ENCODE results near the gene EXOC4.

Gene EXOC4

DNA sequence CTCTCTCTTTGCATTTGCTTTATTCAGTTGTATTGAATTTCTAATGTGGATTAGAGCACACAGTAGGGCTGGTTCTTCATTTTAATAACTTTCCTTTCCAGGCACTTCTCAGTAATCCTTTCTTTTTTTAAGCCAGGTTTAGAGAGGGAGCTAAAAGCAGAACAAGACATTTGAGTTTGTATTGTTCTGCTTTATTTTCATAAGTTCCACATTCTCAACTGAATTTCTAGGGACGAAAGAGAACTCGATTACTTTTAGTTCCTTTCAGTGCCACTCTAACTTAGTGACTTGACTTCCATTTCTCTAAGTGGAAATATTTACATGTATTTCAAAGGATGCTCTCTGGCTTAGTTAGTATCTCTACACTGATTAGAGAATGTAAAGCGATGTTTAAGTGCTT lies 145.6 kb downstream of the EXOC4 start:
- no peaks in the 10 kb centered on the region for H3K27me3 ChIP-seq (ENCODE audit: insufficient read depth, poor library complexity, severe bottlenecking)
- DNase-seq (ENCODE audit: low spot score) (no peak), ATAC-seq (ENCODE audit: low read depth) (no peak)
- no peak for TF ChIP-seq CTCF (IDR thresholded peaks at IDR 0.05; ENCODE audit: poor library complexity, severe bottlenecking)
- no peak overlapping the region for H3K27ac ChIP-seq (ENCODE audit: poor library complexity, severe bottlenecking)
- no peaks in the 10 kb centered on the region for H3K9me3 ChIP-seq (ENCODE audit: severe bottlenecking)
- H3K4me3 ChIP-seq (ENCODE audit: severe bottlenecking): no peak overlapping the region
- no peaks in the 10 kb centered on the region for H3K36me3 ChIP-seq (ENCODE audit: low read depth)
- no peaks in the 10 kb centered on the region for H3K4me1 ChIP-seq (ENCODE audit: insufficient read depth, poor library complexity, severe bottlenecking)

- Histone ChIP-seq H3K4me1 (ENCODE audit: insufficient read depth, poor library complexity, severe bottlenecking) (no peaks in the 10 kb centered on the region), H3K4me3 (ENCODE audit: severe bottlenecking) (no peak overlapping the region), H3K27me3 (ENCODE audit: insufficient read depth, poor library complexity, severe bottlenecking) (no peaks in the 10 kb centered on the region), H3K36me3 (ENCODE audit: low read depth) (no peaks in the 10 kb centered on the region), H3K27ac (ENCODE audit: poor library complexity, severe bottlenecking) (no peak overlapping the region), H3K9me3 (ENCODE audit: severe bottlenecking) (no peaks in the 10 kb centered on the region)
- no peak for ATAC-seq (ENCODE audit: low read depth)
- TF ChIP-seq CTCF (IDR thresholded peaks at IDR 0.05; ENCODE audit: poor library complexity, severe bottlenecking): no peak
- DNase-seq (ENCODE audit: low spot score): no peak
These were observed 148.3 kb downstream of the EXOC4 start for GRCh38 chr7:133401225-133401624.

- H3K4me3 ChIP-seq (ENCODE audit: severe bottlenecking): no peak overlapping the region
- no peak for DNase-seq (ENCODE audit: low spot score)
- no peaks in the 10 kb centered on the region for H3K36me3 ChIP-seq (ENCODE audit: low read depth)
- H3K9me3 ChIP-seq (ENCODE audit: severe bottlenecking): no peaks in the 10 kb centered on the region
- H3K27ac ChIP-seq (ENCODE audit: poor library complexity, severe bottlenecking): no peak overlapping the region
- no peaks in the 10 kb centered on the region for H3K27me3 ChIP-seq (ENCODE audit: insufficient read depth, poor library complexity, severe bottlenecking)
- no peak for TF ChIP-seq CTCF (IDR thresholded peaks at IDR 0.05; ENCODE audit: poor library complexity, severe bottlenecking)
- ATAC-seq (ENCODE audit: low read depth): no peak
- H3K4me1 ChIP-seq (ENCODE audit: insufficient read depth, poor library complexity, severe bottlenecking): no peaks in the 10 kb centered on the region
These were observed 155.3 kb downstream of the EXOC4 start for GRCh38 chr7:133408212-133408611.

GRCh38 chr7:133409421-133409820 lies 156.5 kb downstream of the EXOC4 start:
- Histone ChIP-seq H3K27me3 (ENCODE audit: insufficient read depth, poor library complexity, severe bottlenecking) (no peaks in the 10 kb centered on the region), H3K4me1 (ENCODE audit: insufficient read depth, poor library complexity, severe bottlenecking) (no peaks in the 10 kb centered on the region), H3K36me3 (ENCODE audit: low read depth) (no peaks in the 10 kb centered on the region), H3K4me3 (ENCODE audit: severe bottlenecking) (no peak overlapping the region), H3K9me3 (ENCODE audit: severe bottlenecking) (no peaks in the 10 kb centered on the region), H3K27ac (ENCODE audit: poor library complexity, severe bottlenecking) (no peak overlapping the region)
- ATAC-seq (ENCODE audit: low read depth) (no peak), DNase-seq (ENCODE audit: low spot score) (no peak)
- TF ChIP-seq CTCF (IDR thresholded peaks at IDR 0.05; ENCODE audit: poor library complexity, severe bottlenecking): no peak

- Histone ChIP-seq H3K27ac (ENCODE audit: poor library complexity, severe bottlenecking) (no peak overlapping the region), H3K4me3 (ENCODE audit: severe bottlenecking) (no peak overlapping the region), H3K4me1 (ENCODE audit: insufficient read depth, poor library complexity, severe bottlenecking) (no peaks in the 10 kb centered on the region), H3K36me3 (ENCODE audit: low read depth) (no peaks in the 10 kb centered on the region), H3K27me3 (ENCODE audit: insufficient read depth, poor library complexity, severe bottlenecking) (no peaks in the 10 kb centered on the region), H3K9me3 (ENCODE audit: severe bottlenecking) (no peaks in the 10 kb centered on the region)
- ATAC-seq (ENCODE audit: low read depth): no peak
- TF ChIP-seq CTCF (IDR thresholded peaks at IDR 0.05; ENCODE audit: poor library complexity, severe bottlenecking): no peak
- DNase-seq (ENCODE audit: low spot score): no peak
These were observed 157.1 kb downstream of the EXOC4 start for GRCh38 chr7:133409966-133410365.

Measured in RWPE2 (cell line).